Melanocyte of skin (primary cell): ENCODE results near the gene ZNF441. TPM values are rescaled to one million over a fixed set of nuclear protein-coding genes. Genes with fewer than 3 reads are reported as not detected.

Source experiments
- total RNA-seq, 2 donors: library from RNA; depleted of rRNA; stranded (reverse); fragments of >200 nt; gene quantifications; 2 replicates each; pipeline ENCODE4 v1.2.3, GENCODE V29; 2012

The ZNF441 gene
- 1 to 10 TPM; 6.2 to 7.0 TPM for total RNA-seq

GRCh38 chr19:11766597-11767591, at the start of gene ZNF441:
Gene ZNF441 (plus strand): TSS chr19:11767000. CDS start chr19:11767194, 194 bp downstream.

GRCh38 chr19:11738746-11739620, 27.8 kb upstream of the ZNF441 start, which contains the start of gene ZNF823:
Gene ZNF823 (minus strand): TSS chr19:11738946. CDS start chr19:11738819, 127 bp downstream.

GRCh38 chr19:11798391-11799330, 31.9 kb downstream of the ZNF441 start, which contains the start of gene ZNF491:
Gene ZNF491 (plus strand): TSS chr19:11798523. CDS start chr19:11805954, 7,431 bp downstream.

GRCh38 chr19:11814029-11814699, 47.4 kb downstream of the ZNF441 start, which contains the start of gene ZNF440:
Gene ZNF440 (plus strand): TSS chr19:11814273. CDS start chr19:11814448, 175 bp downstream.

Other genes with a start within 250 kb of the ZNF441 start
- gene ECSIT, start 237.9 kb upstream of the ZNF441 start, total RNA-seq: 10 to 100 TPM; 25.1 to 40.0 TPM
- gene CNN1, start 228.1 kb upstream of the ZNF441 start, total RNA-seq: not detected
- gene ELOF1, start 207.8 kb upstream of the ZNF441 start, total RNA-seq: 10 to 100 TPM; 43.7 to 52.3 TPM
- gene ACP5, start 189.4 kb upstream of the ZNF441 start, total RNA-seq: 100 to 1,000 TPM; 133 to 141 TPM
- 10 to 100 TPM; 10.3 to 12.3 TPM for gene ZNF627, start 169.5 kb upstream of the ZNF441 start, total RNA-seq
- gene ZNF823, start 28.1 kb upstream of the ZNF441 start, total RNA-seq: 1 to 10 TPM; 8.6 to 8.7 TPM
- 1 to 10 TPM; 2.7 to 7.6 TPM for gene ZNF491, start 31.5 kb downstream of the ZNF441 start, total RNA-seq
- gene ZNF440, start 47.3 kb downstream of the ZNF441 start, total RNA-seq: 10 to 100 TPM; 14.3 to 23.1 TPM
- 10 to 100 TPM; 16.0 to 24.8 TPM for gene ZNF439, start 81.7 kb downstream of the ZNF441 start, total RNA-seq
- gene ZNF69, start 120.8 kb downstream of the ZNF441 start, total RNA-seq: 1 to 10 TPM; 9.0 to 10.0 TPM
- 1 to 10 TPM; 6.9 to 8.3 TPM for gene ZNF700, start 158.1 kb downstream of the ZNF441 start, total RNA-seq
- 1 to 10 TPM in 1 of 2 donors, under 1 TPM in 1; 0.33 to 1.4 TPM for gene ZNF763, start 198.0 kb downstream of the ZNF441 start, total RNA-seq